ENCODE measurements around the gene RASSF1. TPM values are rescaled to one million over a fixed set of nuclear protein-coding genes. Genes with fewer than 3 reads are reported as not detected.

RASSF1 gene
- total RNA-seq, 2 donors from 2014 or later: 48.2 to 65.4 TPM

GRCh38 chr3:50303013-50303815 is 37.4 kb downstream of the RASSF1 start, which contains the start of gene HYAL1:
Gene HYAL1 (minus strand): TSS chr3:50303574. CDS start chr3:50302956, 618 bp downstream.
- Mint-ChIP-seq H3K27me3 (no peaks in the 10 kb centered on the region), H3K4me3 (no peak within 1 kb of the TSS), H3K27ac (no peak within 1 kb of the TSS), H3K36me3 (no peaks in the 10 kb centered on the region), H3K9me3 (no peaks in the 10 kb centered on the region), H3K4me1 (ENCODE audit: low read depth in 2 of 2) (peaks cover 16 to 17% of the 10 kb centered on the region in 2 donors)
- ATAC-seq (no peak), DNase-seq (ENCODE audit: low spot score) (no peak)

GRCh38 chr3:50302095-50303012 is 38.3 kb downstream of the RASSF1 start:
- Mint-ChIP-seq H3K9me3 (no peaks in the 10 kb centered on the region), H3K4me1 (ENCODE audit: low read depth in 2 of 2) (peaks cover 19 to 21% of the 10 kb centered on the region in 2 donors), H3K27me3 (no peaks in the 10 kb centered on the region), H3K4me3 (no peak overlapping the region), H3K27ac (no peak overlapping the region), H3K36me3 (no peaks in the 10 kb centered on the region)
- DNase-seq (ENCODE audit: low spot score): no peak
- ATAC-seq: no peak

GRCh38 chr3:50300681-50301254 is 39.9 kb downstream of the RASSF1 start:
- DNase-seq (ENCODE audit: low spot score): no peak
- H3K4me3 Mint-ChIP-seq: peak overlapping the region; percentile 95
- H3K27me3 Mint-ChIP-seq: no peaks in the 10 kb centered on the region
- peaks cover 19 to 21% of the 10 kb centered on the region in 2 donors for H3K4me1 Mint-ChIP-seq (ENCODE audit: low read depth in 2 of 2)
- ATAC-seq: no peak
- H3K9me3 Mint-ChIP-seq: no peaks in the 10 kb centered on the region
- H3K27ac Mint-ChIP-seq: peak overlapping the region; percentile 92 to 93
- H3K36me3 Mint-ChIP-seq: no peaks in the 10 kb centered on the region

GRCh38 chr3:50299929-50300680 is 40.5 kb downstream of the RASSF1 start:
- DNase-seq (ENCODE audit: low spot score) (no peak), ATAC-seq (no peak)
- Mint-ChIP-seq H3K27me3 (no peaks in the 10 kb centered on the region), H3K9me3 (no peaks in the 10 kb centered on the region), H3K4me3 (peak overlapping the region; percentile 95), H3K27ac (peak overlapping the region; percentile 92 to 93), H3K4me1 (ENCODE audit: low read depth in 2 of 2) (peaks cover 19 to 21% of the 10 kb centered on the region in 2 donors), H3K36me3 (no peaks in the 10 kb centered on the region)

- H3K27me3 Mint-ChIP-seq: no peaks in the 10 kb centered on the region
- no peak for DNase-seq (ENCODE audit: low spot score)
Observed at GRCh38 chr3:50299638-50299928, 41.1 kb downstream of the RASSF1 start.

GRCh38 chr3:50298836-50299637 is 41.6 kb downstream of the RASSF1 start, which contains the start of the genes HYAL3 and NAA80:
Gene HYAL3 (minus strand): TSS chr3:50299405. CDS start chr3:50295602, 3,803 bp downstream.
Gene NAA80 (minus strand): TSS chr3:50299405. CDS start chr3:50297463, 1,942 bp downstream.
- peak; percentile 94 to 96 for ATAC-seq

More at GRCh38 chr3:50299638-50299928, 41.1 kb downstream of the RASSF1 start:
- ATAC-seq: no peak
- Mint-ChIP-seq H3K27ac (peak overlapping the region; percentile 92 to 93), H3K9me3 (no peaks in the 10 kb centered on the region), H3K4me1 (ENCODE audit: low read depth in 2 of 2) (peaks cover 19 to 21% of the 10 kb centered on the region in 2 donors), H3K4me3 (peak overlapping the region; percentile 95), H3K36me3 (no peaks in the 10 kb centered on the region)

GRCh38 chr3:50297896-50298725 is 42.5 kb downstream of the RASSF1 start:
- Mint-ChIP-seq H3K27ac (peak overlapping the region; percentile 37 to 93), H3K4me1 (ENCODE audit: low read depth in 2 of 2) (peaks cover 19 to 21% of the 10 kb centered on the region in 2 donors), H3K27me3 (no peaks in the 10 kb centered on the region), H3K36me3 (no peaks in the 10 kb centered on the region), H3K4me3 (peak overlapping the region; percentile 95), H3K9me3 (no peaks in the 10 kb centered on the region)
- DNase-seq (ENCODE audit: low spot score) (peak; percentile 32), ATAC-seq (no peak)

More at GRCh38 chr3:50298836-50299637, 41.6 kb downstream of the RASSF1 start, which contains the start of the genes HYAL3 and NAA80:
- Mint-ChIP-seq H3K27me3 (no peaks in the 10 kb centered on the region), H3K27ac (peak within 1 kb of the TSS; percentile 92 to 93), H3K36me3 (no peaks in the 10 kb centered on the region), H3K4me1 (ENCODE audit: low read depth in 2 of 2) (peaks cover 19 to 21% of the 10 kb centered on the region in 2 donors), H3K4me3 (peak within 1 kb of the TSS; percentile 95), H3K9me3 (no peaks in the 10 kb centered on the region)
- peak; percentile 98 for DNase-seq (ENCODE audit: low spot score)

GRCh38 chr3:50297384-50297775 is 43.3 kb downstream of the RASSF1 start:
- no peak for ATAC-seq

GRCh38 chr3:50296721-50297383 is 43.8 kb downstream of the RASSF1 start:
- H3K27me3 Mint-ChIP-seq: no peaks in the 10 kb centered on the region
- H3K27ac Mint-ChIP-seq: no peak overlapping the region
- no peak for ATAC-seq
- no peak overlapping the region for H3K4me3 Mint-ChIP-seq
- H3K9me3 Mint-ChIP-seq: no peaks in the 10 kb centered on the region
- H3K4me1 Mint-ChIP-seq (ENCODE audit: low read depth in 2 of 2): peaks cover 27 to 31% of the 10 kb centered on the region in 2 donors
- DNase-seq (ENCODE audit: low spot score): no peak
- H3K36me3 Mint-ChIP-seq: no peaks in the 10 kb centered on the region

More at GRCh38 chr3:50297384-50297775, 43.3 kb downstream of the RASSF1 start:
- no peaks in the 10 kb centered on the region for H3K36me3 Mint-ChIP-seq
- H3K27ac Mint-ChIP-seq: no peak overlapping the region
- H3K4me1 Mint-ChIP-seq (ENCODE audit: low read depth in 2 of 2): peaks cover 26 to 29% of the 10 kb centered on the region in 2 donors
- DNase-seq (ENCODE audit: low spot score): peak; percentile 55
- H3K4me3 Mint-ChIP-seq: no peak overlapping the region
- no peaks in the 10 kb centered on the region for H3K9me3 Mint-ChIP-seq
- H3K27me3 Mint-ChIP-seq: no peaks in the 10 kb centered on the region

- Mint-ChIP-seq H3K4me1 (ENCODE audit: low read depth in 2 of 2) (peaks cover 31 to 38% of the 10 kb centered on the region in 2 donors), H3K4me3 (no peak overlapping the region), H3K27me3 (no peaks in the 10 kb centered on the region), H3K36me3 (no peaks in the 10 kb centered on the region), H3K9me3 (no peaks in the 10 kb centered on the region), H3K27ac (no peak overlapping the region)
- no peak for ATAC-seq
- DNase-seq (ENCODE audit: low spot score): no peak
Observed at GRCh38 chr3:50295553-50296431, 44.8 kb downstream of the RASSF1 start.
